WERI-Rb-1 (cell line): ENCODE results near the gene ZIC4.

ENCODE experiments used
- DNase-seq: peaks from one replicate; pipeline ENCODE4 v3.0.0-alpha.2; 2020
- H3K27ac ChIP-seq: fragments of 250-450 bp; sonication (Bioruptor Pico); 2 replicates; pipeline ENCODE4 v1.5.1; 2020; ENCODE audit warnings: mild to moderate bottlenecking, moderate library complexity
- H3K27me3 ChIP-seq: fragments of 250-450 bp; sonication (Bioruptor Pico); 2 replicates; pipeline ENCODE4 v1.5.1; 2021; ENCODE audit warnings: mild to moderate bottlenecking, low read depth, moderate library complexity; ENCODE audit not compliant: insufficient read depth, severe bottlenecking
- H3K36me3 ChIP-seq: fragments of 250-450 bp; sonication (Bioruptor Pico); 2 replicates; pipeline ENCODE4 v1.5.1; 2020; ENCODE audit warnings: mild to moderate bottlenecking, moderate library complexity
- H3K4me3 ChIP-seq: 2 replicates; pipeline ENCODE4 v1.5.1; 2011; ENCODE audit warnings: low read depth, mild to moderate bottlenecking, control low read depth, low read length
- H3K9me3 ChIP-seq: fragments of 250-450 bp; sonication (Bioruptor Pico); 2 replicates; pipeline ENCODE4 v1.5.1; 2021; ENCODE audit warnings: mild to moderate bottlenecking, moderate library complexity; ENCODE audit not compliant: severe bottlenecking
- CTCF ChIP-seq: IDR thresholded peaks from 2 replicates; pipeline ENCODE4 v1.5.1; 2011; ENCODE audit warnings: low read depth, mild to moderate bottlenecking, control low read depth, inconsistent platforms, low read length

ZIC4 gene

GRCh38 chr3:147406028-147406931, at the start of gene ZIC4:
Gene ZIC4 (minus strand): TSS chr3:147406543. CDS start chr3:147402797, 3,746 bp downstream.
- DNase-seq = no peak
- H3K27me3 ChIP-seq = no peaks in the 10 kb centered on the region
- peaks cover 4% of the 10 kb centered on the region for H3K9me3 ChIP-seq
- H3K27ac ChIP-seq = no peak within 1 kb of the TSS
- TF ChIP-seq CTCF = no peak
- H3K4me3 ChIP-seq = no peak within 1 kb of the TSS
- H3K36me3 ChIP-seq = peaks cover 3% of the 10 kb centered on the region; the same call in 1 of the 2 replicates

DNA sequence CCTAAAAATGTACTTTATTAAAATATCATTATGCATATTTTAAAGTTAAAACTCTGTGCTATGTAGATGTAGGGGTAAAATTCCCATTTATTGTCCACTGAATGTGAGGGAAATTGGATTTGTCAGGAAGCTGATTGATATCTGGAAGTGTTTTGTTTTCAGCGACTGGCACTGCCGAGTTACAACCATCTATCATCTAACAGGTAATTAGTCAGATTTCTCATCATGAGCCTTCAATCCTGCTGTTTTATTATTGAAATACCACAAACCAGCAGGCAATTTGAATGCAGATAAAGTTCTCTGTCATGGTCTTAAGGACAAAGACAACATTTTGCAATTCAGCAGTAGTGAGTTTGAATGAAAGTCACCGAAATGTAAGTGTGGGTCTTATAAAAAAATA, 43.3 kb upstream of the ZIC4 start:
- Histone ChIP-seq H3K4me3 (no peak overlapping the region), H3K27ac (no peak overlapping the region), H3K9me3 (no peaks in the 10 kb centered on the region), H3K27me3 (no peaks in the 10 kb centered on the region), H3K36me3 (no peaks in the 10 kb centered on the region)
- TF ChIP-seq CTCF = no peak
- no peak for DNase-seq

- Histone ChIP-seq H3K36me3 (no peaks in the 10 kb centered on the region), H3K4me3 (no peak overlapping the region), H3K27ac (no peak overlapping the region), H3K9me3 (no peaks in the 10 kb centered on the region), H3K27me3 (no peaks in the 10 kb centered on the region)
- no peak for TF ChIP-seq CTCF
- DNase-seq = no peak
Measured at GRCh38 chr3:147447224-147447623, 40.9 kb upstream of the ZIC4 start.

GRCh38 chr3:147431751-147432150, 25.4 kb upstream of the ZIC4 start:
- H3K9me3 ChIP-seq = no peaks in the 10 kb centered on the region
- no peak for TF ChIP-seq CTCF
- no peaks in the 10 kb centered on the region for H3K27me3 ChIP-seq
- H3K36me3 ChIP-seq = no peaks in the 10 kb centered on the region
- H3K27ac ChIP-seq = no peak overlapping the region
- no peak overlapping the region for H3K4me3 ChIP-seq
- no peak for DNase-seq

DNA sequence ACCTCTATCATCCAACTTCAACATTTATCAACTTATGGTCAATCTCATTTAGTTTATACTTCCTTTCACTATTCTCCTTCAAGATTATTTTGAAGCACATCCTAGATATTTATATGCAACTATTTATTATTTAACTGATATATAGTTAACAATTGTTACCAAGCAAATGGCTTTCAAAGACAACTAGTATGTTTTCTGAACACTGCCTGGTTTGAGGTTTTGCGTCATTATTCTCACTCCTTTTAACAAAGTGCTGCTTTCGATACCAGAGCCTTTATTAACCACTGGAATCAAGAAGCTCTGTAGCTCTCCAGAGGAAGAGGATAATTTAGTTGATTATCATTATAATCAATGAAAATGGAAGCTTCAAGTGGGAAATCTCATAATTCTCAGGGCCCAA, 22.4 kb upstream of the ZIC4 start:
- H3K4me3 ChIP-seq = no peak overlapping the region
- TF ChIP-seq CTCF = no peak
- H3K9me3 ChIP-seq = no peaks in the 10 kb centered on the region
- DNase-seq = no peak
- H3K36me3 ChIP-seq = no peaks in the 10 kb centered on the region
- H3K27me3 ChIP-seq = peaks cover 2% of the 10 kb centered on the region
- no peak overlapping the region for H3K27ac ChIP-seq
